ENCODE results near the gene DNAJC25.

The DNAJC25 gene

DNA sequence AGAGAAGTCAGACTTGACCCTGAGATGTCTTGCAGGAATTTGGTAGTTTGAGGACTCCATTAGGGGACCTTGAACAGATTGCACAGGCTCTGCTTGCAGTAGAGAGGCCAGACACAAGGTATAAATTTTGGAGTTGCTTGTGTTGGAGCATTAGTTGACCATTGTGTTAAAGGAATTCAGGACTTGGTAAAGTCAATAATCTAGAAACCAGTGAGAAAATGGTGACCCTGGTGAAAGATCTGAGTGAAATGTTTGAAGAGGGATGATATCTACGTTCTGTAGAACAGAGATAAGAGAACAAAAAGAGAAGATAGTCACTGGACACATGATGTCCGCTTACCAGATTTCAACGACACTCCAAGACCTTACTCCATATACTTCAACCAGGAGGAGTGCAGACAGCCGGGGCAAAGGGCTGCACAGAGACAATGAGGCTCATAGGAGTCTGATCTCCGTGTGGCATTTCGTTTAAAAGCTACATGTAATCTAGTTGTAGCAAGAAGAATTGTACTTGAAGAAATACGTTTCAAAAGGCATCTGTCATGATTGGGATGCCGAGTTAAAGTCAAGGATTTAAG, 13.2 kb downstream of the DNAJC25 start:
- Histone ChIP-seq H3K23ac (ENCODE audit: low read length) (no peak overlapping the region), H3K27me3 (ENCODE audit: insufficient read depth, low read length) (no peaks in the 10 kb centered on the region), H3K4me3 (ENCODE audit: low read depth, low read length) (no peak overlapping the region), H2BK5ac (ENCODE audit: low read depth, low read length, poor library complexity) (no peak overlapping the region), H2AK5ac (ENCODE audit: low read length) (no peak overlapping the region), H3K9ac (ENCODE audit: low read length) (no peak overlapping the region), H3K4me1 (ENCODE audit: control insufficient read depth in 1 of 2, insufficient read depth in 2 of 2, low read length in 2 of 2) (no peaks in the 10 kb centered on the region), H2AFZ (ENCODE audit: insufficient read depth, low read length, poor library complexity) (no peak overlapping the region), H3K36me3 (ENCODE audit: control insufficient read depth in 1 of 2, insufficient read depth in 2 of 2, low read length in 2 of 2) (peaks cover 3% of the 10 kb centered on the region in 2 experiments), H4K91ac (ENCODE audit: low read depth, low read length) (no peak overlapping the region), H3K18ac (ENCODE audit: low read length) (no peak overlapping the region), H3K4me2 (ENCODE audit: low read length) (no peak overlapping the region), H4K12ac (ENCODE audit: low read depth, low read length) (no peak overlapping the region), H3K79me1 (ENCODE audit: low read length) (no peaks in the 10 kb centered on the region), H2BK120ac (ENCODE audit: insufficient read depth, low read length, poor library complexity) (no peak overlapping the region), H3K14ac (ENCODE audit: low read length) (no peak overlapping the region), H2BK12ac (ENCODE audit: low read length) (no peak overlapping the region), H3K9me3 (ENCODE audit: insufficient read depth, low read depth, low read length) (no peaks in the 10 kb centered on the region), H3K27ac (ENCODE audit: low read depth, low read length) (no peak overlapping the region), H3K79me2 (ENCODE audit: control insufficient read depth, insufficient read depth, low read length, poor library complexity) (no peaks in the 10 kb centered on the region), H3K4ac (ENCODE audit: low read depth, low read length) (no peak overlapping the region), H4K8ac (ENCODE audit: low read depth, low read length) (no peak overlapping the region)
- DNase-seq, result no peak
- WGBS (ENCODE audit: extremely low coverage, insufficient coverage, insufficient read length), result no CpG with 5 or more reads among the region's 8 CpGs

GRCh38 chr9:111645806-111646205, 14.7 kb downstream of the DNAJC25 start:
- DNase-seq, result peak in 1 of 2 donors; percentile 50
- Histone ChIP-seq H3K36me3 (ENCODE audit: control insufficient read depth in 1 of 2, insufficient read depth in 2 of 2, low read length in 2 of 2) (peaks cover 3 to 4% of the 10 kb centered on the region in 2 experiments), H2BK12ac (ENCODE audit: low read length) (no peak overlapping the region), H3K4me3 (ENCODE audit: low read depth, low read length) (no peak overlapping the region), H3K4ac (ENCODE audit: low read depth, low read length) (no peak overlapping the region), H4K91ac (ENCODE audit: low read depth, low read length) (no peak overlapping the region), H3K4me1 (ENCODE audit: control insufficient read depth in 1 of 2, insufficient read depth in 2 of 2, low read length in 2 of 2) (no peaks in the 10 kb centered on the region), H3K18ac (ENCODE audit: low read length) (no peak overlapping the region), H3K79me1 (ENCODE audit: low read length) (no peaks in the 10 kb centered on the region), H3K4me2 (ENCODE audit: low read length) (no peak overlapping the region), H2AK5ac (ENCODE audit: low read length) (no peak overlapping the region), H4K8ac (ENCODE audit: low read depth, low read length) (no peak overlapping the region), H3K14ac (ENCODE audit: low read length) (no peak overlapping the region), H3K27me3 (ENCODE audit: insufficient read depth, low read length) (no peaks in the 10 kb centered on the region), H3K9ac (ENCODE audit: low read length) (no peak overlapping the region), H3K23ac (ENCODE audit: low read length) (no peak overlapping the region), H2BK5ac (ENCODE audit: low read depth, low read length, poor library complexity) (no peak overlapping the region), H3K79me2 (ENCODE audit: control insufficient read depth, insufficient read depth, low read length, poor library complexity) (no peaks in the 10 kb centered on the region), H2AFZ (ENCODE audit: insufficient read depth, low read length, poor library complexity) (no peak overlapping the region), H4K12ac (ENCODE audit: low read depth, low read length) (no peak overlapping the region), H3K27ac (ENCODE audit: low read depth, low read length) (no peak overlapping the region), H3K9me3 (ENCODE audit: insufficient read depth, low read depth, low read length) (no peaks in the 10 kb centered on the region), H2BK120ac (ENCODE audit: insufficient read depth, low read length, poor library complexity) (no peak overlapping the region)
- WGBS (ENCODE audit: extremely low coverage, insufficient coverage, insufficient read length), result no CpG with 5 or more reads among the region's 1 CpG

DNA sequence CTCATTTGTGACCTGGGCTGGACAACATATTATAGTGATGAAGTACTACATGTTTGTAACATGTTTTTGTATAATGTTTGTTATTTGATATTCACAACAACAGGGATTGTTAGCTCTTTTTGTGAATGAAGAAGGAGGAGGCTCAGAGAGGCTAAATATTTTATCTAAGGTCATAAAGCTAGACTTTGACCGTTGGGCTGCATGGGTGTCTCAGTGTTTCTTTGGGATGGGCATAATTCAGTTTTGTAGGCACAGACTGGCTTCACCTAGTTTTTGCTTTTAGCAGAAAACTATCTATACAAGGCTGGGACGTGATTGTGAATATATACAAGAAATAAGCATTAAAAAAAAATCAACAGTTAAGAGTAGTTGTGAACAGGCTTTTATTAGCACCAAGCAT, 15.3 kb downstream of the DNAJC25 start:
- Histone ChIP-seq H2BK5ac (ENCODE audit: low read depth, low read length, poor library complexity) (no peak overlapping the region), H3K79me1 (ENCODE audit: low read length) (no peaks in the 10 kb centered on the region), H3K4me1 (ENCODE audit: control insufficient read depth in 1 of 2, insufficient read depth in 2 of 2, low read length in 2 of 2) (no peaks in the 10 kb centered on the region), H3K79me2 (ENCODE audit: control insufficient read depth, insufficient read depth, low read length, poor library complexity) (no peaks in the 10 kb centered on the region), H2BK120ac (ENCODE audit: insufficient read depth, low read length, poor library complexity) (no peak overlapping the region), H3K23ac (ENCODE audit: low read length) (no peak overlapping the region), H2AFZ (ENCODE audit: insufficient read depth, low read length, poor library complexity) (no peak overlapping the region), H4K12ac (ENCODE audit: low read depth, low read length) (no peak overlapping the region), H3K9me3 (ENCODE audit: insufficient read depth, low read depth, low read length) (no peaks in the 10 kb centered on the region), H3K27me3 (ENCODE audit: insufficient read depth, low read length) (no peaks in the 10 kb centered on the region), H3K36me3 (ENCODE audit: control insufficient read depth in 1 of 2, insufficient read depth in 2 of 2, low read length in 2 of 2) (peaks cover 3 to 4% of the 10 kb centered on the region in 2 experiments), H3K27ac (ENCODE audit: low read depth, low read length) (no peak overlapping the region), H3K14ac (ENCODE audit: low read length) (no peak overlapping the region), H4K8ac (ENCODE audit: low read depth, low read length) (no peak overlapping the region), H3K4me2 (ENCODE audit: low read length) (no peak overlapping the region), H2AK5ac (ENCODE audit: low read length) (no peak overlapping the region), H3K4me3 (ENCODE audit: low read depth, low read length) (no peak overlapping the region), H3K9ac (ENCODE audit: low read length) (no peak overlapping the region), H4K91ac (ENCODE audit: low read depth, low read length) (no peak overlapping the region), H3K4ac (ENCODE audit: low read depth, low read length) (no peak overlapping the region), H3K18ac (ENCODE audit: low read length) (no peak overlapping the region), H2BK12ac (ENCODE audit: low read length) (no peak overlapping the region)
- no CpG with 5 or more reads among the region's 2 CpGs for WGBS (ENCODE audit: extremely low coverage, insufficient coverage, insufficient read length)
- no peak for DNase-seq

- WGBS (ENCODE audit: extremely low coverage, insufficient coverage, insufficient read length), result no CpG with 5 or more reads among the region's 4 CpGs
- no peak overlapping the region for H3K18ac ChIP-seq (ENCODE audit: low read length)
- no peak overlapping the region for H2AFZ ChIP-seq (ENCODE audit: insufficient read depth, low read length, poor library complexity)
- no peak overlapping the region for H3K4me3 ChIP-seq (ENCODE audit: low read depth, low read length)
- H4K12ac ChIP-seq (ENCODE audit: low read depth, low read length), result no peak overlapping the region
- no peak overlapping the region for H3K9ac ChIP-seq (ENCODE audit: low read length)
- H2BK12ac ChIP-seq (ENCODE audit: low read length), result no peak overlapping the region
- H3K27me3 ChIP-seq (ENCODE audit: insufficient read depth, low read length), result no peaks in the 10 kb centered on the region
- no peaks in the 10 kb centered on the region for H3K79me1 ChIP-seq (ENCODE audit: low read length)
- no peak overlapping the region for H2BK120ac ChIP-seq (ENCODE audit: insufficient read depth, low read length, poor library complexity)
- H3K9me3 ChIP-seq (ENCODE audit: insufficient read depth, low read depth, low read length), result no peaks in the 10 kb centered on the region
- no peak overlapping the region for H3K4me2 ChIP-seq (ENCODE audit: low read length)
- H3K36me3 ChIP-seq (ENCODE audit: control insufficient read depth in 1 of 2, insufficient read depth in 2 of 2, low read length in 2 of 2), result peaks cover 3 to 4% of the 10 kb centered on the region in 2 experiments
- H3K4ac ChIP-seq (ENCODE audit: low read depth, low read length), result no peak overlapping the region
- no peak overlapping the region for H2AK5ac ChIP-seq (ENCODE audit: low read length)
- no peak overlapping the region for H3K27ac ChIP-seq (ENCODE audit: low read depth, low read length)
- H3K4me1 ChIP-seq (ENCODE audit: control insufficient read depth in 1 of 2, insufficient read depth in 2 of 2, low read length in 2 of 2), result no peaks in the 10 kb centered on the region
- no peaks in the 10 kb centered on the region for H3K79me2 ChIP-seq (ENCODE audit: control insufficient read depth, insufficient read depth, low read length, poor library complexity)
- H3K14ac ChIP-seq (ENCODE audit: low read length), result no peak overlapping the region
- H3K23ac ChIP-seq (ENCODE audit: low read length), result no peak overlapping the region
- peak in 1 of 2 donors; percentile 39 for DNase-seq
- no peak overlapping the region for H2BK5ac ChIP-seq (ENCODE audit: low read depth, low read length, poor library complexity)
- H4K8ac ChIP-seq (ENCODE audit: low read depth, low read length), result no peak overlapping the region
- H4K91ac ChIP-seq (ENCODE audit: low read depth, low read length), result no peak overlapping the region
Observed at GRCh38 chr9:111648066-111648465, 16.9 kb downstream of the DNAJC25 start.

Measured in trophoblast cell (in vitro differentiated cells and primary cell).